ENCODE results near the gene GPR55. TPM values are rescaled to one million over a fixed set of nuclear protein-coding genes. Genes with fewer than 3 reads are reported as not detected.

The GPR55 gene
- total and polyA plus RNA-seq, 11 donors = 0.03 to 0.36 (median 0.11) TPM; not detected in 6

DNA sequence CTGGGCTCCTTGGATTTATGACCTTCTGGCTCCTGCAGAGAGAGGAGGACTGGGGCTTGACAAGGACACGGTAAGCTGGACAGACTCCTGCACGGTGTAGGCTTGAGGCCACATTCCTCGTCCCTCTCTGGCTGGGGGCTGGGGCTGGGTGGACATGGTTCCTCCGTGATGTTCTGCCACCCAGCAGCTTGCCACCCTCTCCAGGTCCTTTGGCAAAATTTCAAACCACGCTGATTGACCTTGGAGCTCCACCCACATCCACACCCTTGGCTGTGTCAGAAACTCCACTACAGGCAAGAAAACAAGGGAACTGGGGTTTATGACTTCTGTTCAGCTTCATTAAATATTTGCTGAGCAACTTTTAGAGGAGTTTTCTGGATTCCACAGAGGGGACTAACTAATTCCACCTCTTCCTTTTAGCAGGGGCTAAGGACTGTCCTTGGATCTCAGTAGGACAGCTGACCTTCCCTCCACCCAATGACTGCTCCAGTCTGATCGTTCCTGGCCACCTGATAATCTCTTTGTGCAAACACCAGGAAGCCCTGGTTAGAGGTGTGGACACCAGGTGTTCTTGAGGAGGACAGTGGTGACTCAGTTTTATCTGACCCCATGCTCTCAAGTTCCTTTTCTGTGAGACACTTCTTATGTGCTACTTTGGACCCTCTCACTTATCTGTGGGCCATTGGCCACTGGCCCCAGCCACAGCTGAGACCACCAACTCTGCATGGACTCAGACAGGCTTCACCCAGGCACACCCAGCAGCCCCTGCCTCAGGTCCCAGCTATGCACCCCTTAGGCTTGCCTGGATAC, 29.3 kb downstream of the GPR55 start:
- 53 to 73% (median 58%) methylated on average over 5 to 6 of the region's 6 CpGs for WGBS, 4 donors
- H3K4me1 ChIP-seq = peaks cover 0 to 8% (median 0%) of the 10 kb centered on the region in 12 donors
- ATAC-seq (no peak), DNase-seq (peak in 2 of 5 donors; percentile 5 to 37)
- no peak for TF ChIP-seq POLR2A (IDR thresholded peaks at IDR 0.05)
- TF ChIP-seq, protein P1, sequence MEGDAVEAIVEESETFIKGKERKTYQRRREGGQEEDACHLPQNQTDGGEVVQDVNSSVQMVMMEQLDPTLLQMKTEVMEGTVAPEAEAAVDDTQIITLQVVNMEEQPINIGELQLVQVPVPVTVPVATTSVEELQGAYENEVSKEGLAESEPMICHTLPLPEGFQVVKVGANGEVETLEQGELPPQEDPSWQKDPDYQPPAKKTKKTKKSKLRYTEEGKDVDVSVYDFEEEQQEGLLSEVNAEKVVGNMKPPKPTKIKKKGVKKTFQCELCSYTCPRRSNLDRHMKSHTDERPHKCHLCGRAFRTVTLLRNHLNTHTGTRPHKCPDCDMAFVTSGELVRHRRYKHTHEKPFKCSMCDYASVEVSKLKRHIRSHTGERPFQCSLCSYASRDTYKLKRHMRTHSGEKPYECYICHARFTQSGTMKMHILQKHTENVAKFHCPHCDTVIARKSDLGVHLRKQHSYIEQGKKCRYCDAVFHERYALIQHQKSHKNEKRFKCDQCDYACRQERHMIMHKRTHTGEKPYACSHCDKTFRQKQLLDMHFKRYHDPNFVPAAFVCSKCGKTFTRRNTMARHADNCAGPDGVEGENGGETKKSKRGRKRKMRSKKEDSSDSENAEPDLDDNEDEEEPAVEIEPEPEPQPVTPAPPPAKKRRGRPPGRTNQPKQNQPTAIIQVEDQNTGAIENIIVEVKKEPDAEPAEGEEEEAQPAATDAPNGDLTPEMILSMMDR (IDR thresholded peaks at IDR 0.05) = no peak
- H3K27me3 ChIP-seq = peaks cover 0 to 4% (median 0%) of the 10 kb centered on the region in 9 donors
- intact Hi-C loops (cut with DNase I) = no loop called here
- H3K36me3 ChIP-seq = no peaks in the 10 kb centered on the region
- no peak overlapping the region for H3K27ac ChIP-seq
- H3K4me3 ChIP-seq = no peak overlapping the region
- no peaks in the 10 kb centered on the region for H3K9me3 ChIP-seq

DNA sequence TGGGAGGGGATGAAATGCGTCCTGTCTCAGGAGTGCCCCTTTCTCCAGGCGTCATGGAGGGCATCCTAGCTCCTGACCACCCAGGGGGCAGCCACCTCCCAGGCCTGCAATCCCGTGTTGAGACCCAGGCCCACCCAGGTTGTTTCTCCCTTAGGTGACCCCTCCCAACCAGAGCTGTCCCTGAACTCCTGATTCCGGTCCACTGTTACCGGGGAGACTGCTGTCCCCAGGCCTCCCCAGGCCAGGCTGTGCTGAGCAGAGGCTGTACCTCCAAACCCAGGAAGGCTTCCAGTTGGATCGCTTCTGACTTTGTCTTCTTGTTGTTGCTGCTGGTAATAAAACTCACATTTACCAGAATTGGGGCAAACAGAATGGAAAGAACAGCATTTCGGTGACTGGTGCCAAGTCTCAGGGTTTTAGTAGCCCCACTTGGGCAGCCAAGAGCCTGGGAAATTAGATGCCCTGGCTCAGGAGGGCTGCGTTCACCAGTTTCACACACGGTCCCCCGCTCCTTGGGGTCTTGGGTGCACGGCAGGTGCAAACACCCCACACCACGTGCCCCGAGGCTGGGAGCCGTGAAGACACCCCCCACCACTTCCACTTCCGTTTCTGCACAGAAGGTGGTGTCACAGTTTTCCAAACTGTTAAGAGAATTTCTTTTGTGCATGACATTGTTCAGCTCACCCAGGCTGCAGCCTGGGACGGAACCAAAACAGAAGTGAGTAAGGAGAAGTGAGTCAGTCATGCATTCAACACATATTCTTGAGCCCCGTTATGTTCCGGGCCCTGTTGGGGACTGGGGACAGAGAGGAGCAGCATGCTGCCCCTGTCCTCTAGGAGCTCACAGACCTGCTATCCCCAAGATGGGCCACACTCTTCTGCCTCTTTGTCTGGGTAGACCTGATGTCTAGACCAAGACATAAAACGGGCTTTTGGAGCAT, 30.9 kb downstream of the GPR55 start:
- DNase-seq = peak in 3 of 5 donors; percentile 14 to 20 (median 14)
- 77 to 85% (median 83%) methylated on average over 19 of the region's 19 CpGs for WGBS, 4 donors

DNA sequence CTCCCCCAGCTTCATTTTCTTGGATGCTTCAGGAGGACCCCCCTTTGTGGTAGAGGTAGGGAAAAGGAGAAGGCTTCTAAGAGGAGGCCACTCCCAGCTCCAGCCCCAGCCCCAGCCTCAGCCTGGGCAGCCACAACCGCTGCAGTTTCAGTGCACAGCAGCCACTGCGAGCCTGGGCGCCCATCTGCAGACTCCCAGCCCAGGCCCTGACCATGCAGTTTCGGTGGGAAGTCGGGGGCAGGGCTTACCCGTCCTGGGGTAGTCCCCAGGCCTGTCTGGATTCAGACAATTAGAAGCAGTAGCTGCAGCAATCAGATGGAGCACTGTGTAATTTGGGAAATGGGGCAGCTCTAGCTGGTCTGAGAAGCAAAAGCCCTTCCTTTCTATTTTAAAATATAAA, 31.7 kb downstream of the GPR55 start:
- Histone ChIP-seq H3K36me3 (no peaks in the 10 kb centered on the region), H3K9me3 (no peaks in the 10 kb centered on the region), H3K27me3 (peaks cover 0 to 4% (median 0%) of the 10 kb centered on the region in 9 donors), H3K4me3 (no peak overlapping the region), H3K27ac (no peak overlapping the region), H3K4me1 (no peaks in the 10 kb centered on the region)
- ATAC-seq (no peak), DNase-seq (peak in 2 of 5 donors; percentile 13 to 58)
- WGBS, 4 donors = 54 to 71% (median 61%) methylated on average over 6 of the region's 6 CpGs; no CpG with 5 or more reads in 1 of the 4 donors
- TF ChIP-seq, protein P1 (IDR thresholded peaks at IDR 0.05) = no peak
- no peak for TF ChIP-seq POLR2A (IDR thresholded peaks at IDR 0.05)
- intact Hi-C loops (cut with DNase I) = no loop called here

More for the DNA sequence above, 30.9 kb downstream of the GPR55 start:
- intact Hi-C loops (cut with DNase I) = no loop called here
- H3K9me3 ChIP-seq = no peaks in the 10 kb centered on the region
- ATAC-seq = no peak
- H3K27me3 ChIP-seq = peaks cover 0 to 4% (median 0%) of the 10 kb centered on the region in 9 donors
- TF ChIP-seq, protein P1 (IDR thresholded peaks at IDR 0.05) = no peak
- TF ChIP-seq POLR2A (IDR thresholded peaks at IDR 0.05) = no peak
- H3K4me3 ChIP-seq = no peak overlapping the region
- no peaks in the 10 kb centered on the region for H3K36me3 ChIP-seq
- no peak overlapping the region for H3K27ac ChIP-seq
- peaks cover 0 to 4% (median 0%) of the 10 kb centered on the region in 12 donors for H3K4me1 ChIP-seq

DNA sequence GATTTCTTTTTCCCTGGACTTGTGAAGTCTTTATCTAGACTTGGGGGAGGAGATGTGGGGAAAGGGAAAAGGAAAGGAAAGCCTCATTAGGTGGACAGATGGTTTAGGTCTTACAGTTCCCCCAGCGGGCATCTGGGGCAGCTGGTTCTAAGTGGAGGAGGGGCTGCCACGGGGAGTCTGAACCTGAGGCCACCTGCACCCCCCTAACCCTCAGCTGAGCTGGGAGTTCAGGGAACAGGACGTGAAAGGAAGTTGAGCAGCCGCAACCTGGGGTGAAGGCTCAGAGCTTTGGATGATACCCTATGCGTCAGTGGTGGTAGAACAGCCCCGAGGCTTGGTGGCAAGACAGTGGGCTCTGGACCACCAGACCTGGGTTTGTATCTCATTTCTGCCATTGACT, 33.5 kb downstream of the GPR55 start:
- Histone ChIP-seq H3K4me3 (no peak overlapping the region), H3K36me3 (no peaks in the 10 kb centered on the region), H3K27ac (no peak overlapping the region), H3K4me1 (no peaks in the 10 kb centered on the region), H3K27me3 (peaks cover 0 to 4% (median 0%) of the 10 kb centered on the region in 9 donors), H3K9me3 (no peaks in the 10 kb centered on the region)
- intact Hi-C loops (cut with DNase I) = no loop called here
- DNase-seq (peak in 2 of 5 donors; percentile 8 to 20), ATAC-seq (no peak)
- WGBS, 4 donors = 59 to 82% (median 72%) methylated on average over 6 of the region's 6 CpGs
- TF ChIP-seq, protein P1 (IDR thresholded peaks at IDR 0.05) = no peak
- no peak for TF ChIP-seq POLR2A (IDR thresholded peaks at IDR 0.05)
